HG03025 (cell line): Measurements from ENCODE around the gene STIM2.

Source experiments
- ATAC-seq: cut with Tn5 transposase; IDR thresholded peaks from one replicate; pipeline ENCODE4 v1.9.1; 2021; ENCODE audit warnings: mild to moderate bottlenecking, moderate library complexity; ENCODE audit not compliant: unreplicated experiment, low FRiP score

Gene STIM2

GRCh38 chr4:27068151-27068867 is 207.7 kb downstream of the STIM2 start:
- no peak for ATAC-seq
